Measurements from ENCODE around the gene HMCES.

- TF ChIP-seq ZNF416 (tag by site-specific recombination; IDR thresholded peaks at IDR 0.05): no peak
- no peak for TF ChIP-seq CTCF (tag by site-specific recombination; IDR thresholded peaks at IDR 0.05)
- no peak for TF ChIP-seq SALL2 (tag by site-specific recombination; IDR thresholded peaks at IDR 0.05; ENCODE audit: borderline replicate concordance)
- no peak for TF ChIP-seq ZNF792 (tag by site-specific recombination; IDR thresholded peaks at IDR 0.05)
- TF ChIP-seq KLF9 (tag by site-specific recombination; IDR thresholded peaks at IDR 0.05; ENCODE audit: low read depth): no peak
- no peak for TF ChIP-seq ZNF707 (tag by site-specific recombination; IDR thresholded peaks at IDR 0.05)
- TF ChIP-seq ZNF830 (tag by site-specific recombination; IDR thresholded peaks at IDR 0.05; ENCODE audit: low read depth): no peak
- no peak for TF ChIP-seq PRDM1 (tag by site-specific recombination; IDR thresholded peaks at IDR 0.05)
These were observed 62.9 kb downstream of the HMCES start for GRCh38 chr3:129341331-129342141.
